ENCODE measurements around the gene ZNF620.

The ZNF620 gene

GRCh38 chr3:40499952-40500351 lies 5.9 kb upstream of the ZNF620 start:
- no peak overlapping the region for H3K4me3 ChIP-seq (ENCODE audit: control insufficient read depth, low read depth, low read length)
- TF ChIP-seq, protein P1, sequence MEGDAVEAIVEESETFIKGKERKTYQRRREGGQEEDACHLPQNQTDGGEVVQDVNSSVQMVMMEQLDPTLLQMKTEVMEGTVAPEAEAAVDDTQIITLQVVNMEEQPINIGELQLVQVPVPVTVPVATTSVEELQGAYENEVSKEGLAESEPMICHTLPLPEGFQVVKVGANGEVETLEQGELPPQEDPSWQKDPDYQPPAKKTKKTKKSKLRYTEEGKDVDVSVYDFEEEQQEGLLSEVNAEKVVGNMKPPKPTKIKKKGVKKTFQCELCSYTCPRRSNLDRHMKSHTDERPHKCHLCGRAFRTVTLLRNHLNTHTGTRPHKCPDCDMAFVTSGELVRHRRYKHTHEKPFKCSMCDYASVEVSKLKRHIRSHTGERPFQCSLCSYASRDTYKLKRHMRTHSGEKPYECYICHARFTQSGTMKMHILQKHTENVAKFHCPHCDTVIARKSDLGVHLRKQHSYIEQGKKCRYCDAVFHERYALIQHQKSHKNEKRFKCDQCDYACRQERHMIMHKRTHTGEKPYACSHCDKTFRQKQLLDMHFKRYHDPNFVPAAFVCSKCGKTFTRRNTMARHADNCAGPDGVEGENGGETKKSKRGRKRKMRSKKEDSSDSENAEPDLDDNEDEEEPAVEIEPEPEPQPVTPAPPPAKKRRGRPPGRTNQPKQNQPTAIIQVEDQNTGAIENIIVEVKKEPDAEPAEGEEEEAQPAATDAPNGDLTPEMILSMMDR (conservative IDR thresholded peaks at IDR 0.05; ENCODE audit: control insufficient read depth, insufficient read depth, low read depth, low read length) = no peak
- no peak for DNase-seq (ENCODE audit: low read depth)

- TF ChIP-seq, protein P1 (conservative IDR thresholded peaks at IDR 0.05; ENCODE audit: control insufficient read depth, insufficient read depth, low read depth, low read length) = no peak
- DNase-seq (ENCODE audit: low read depth) = no peak
- H3K4me3 ChIP-seq (ENCODE audit: control insufficient read depth, low read depth, low read length) = no peak overlapping the region
These were observed 3.8 kb upstream of the ZNF620 start for GRCh38 chr3:40502034-40502433.

DNA sequence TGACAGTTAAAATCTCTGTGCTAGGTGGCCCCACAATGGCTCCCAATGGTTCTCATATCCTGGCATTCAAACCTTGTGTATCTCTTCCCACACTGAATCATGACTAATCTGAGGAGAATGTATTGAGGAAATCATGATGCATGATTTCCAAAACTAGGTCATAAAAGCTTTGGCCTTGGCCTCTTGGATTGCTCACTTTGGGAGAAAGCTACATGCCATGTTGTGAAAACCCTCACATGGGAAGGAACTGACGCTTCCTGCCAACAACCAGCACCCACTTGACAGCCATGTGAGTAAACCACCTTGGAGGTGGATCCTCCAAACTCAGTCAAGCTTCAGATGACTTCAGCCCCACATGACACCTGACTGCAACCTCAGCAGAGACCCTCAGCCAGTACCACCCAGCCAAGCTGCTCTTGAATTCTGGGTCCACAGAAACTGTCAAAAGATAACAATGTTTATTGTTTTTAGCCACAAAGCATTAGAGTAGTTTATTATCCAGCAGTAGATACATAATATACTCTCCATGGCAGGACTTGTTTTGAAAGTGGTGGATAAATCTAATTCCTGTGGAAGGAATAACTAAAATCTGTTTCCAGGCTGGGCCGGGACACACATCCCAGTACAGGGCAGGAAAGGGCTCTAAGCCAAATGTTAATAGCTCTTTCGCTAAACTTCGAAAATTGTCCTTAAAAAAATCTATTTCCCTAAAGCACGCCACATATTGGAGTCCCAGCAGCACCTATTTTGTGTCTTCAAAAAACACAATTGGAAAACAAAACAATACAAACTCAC lies 1.0 kb upstream of the ZNF620 start:
- TF ChIP-seq, protein P1 (conservative IDR thresholded peaks at IDR 0.05; ENCODE audit: control insufficient read depth, insufficient read depth, low read depth, low read length) = no peak
- peak; percentile 99 for DNase-seq (ENCODE audit: low read depth)

GRCh38 chr3:40511031-40511718 lies 5.3 kb downstream of the ZNF620 start:
- no peak overlapping the region for H3K4me3 ChIP-seq (ENCODE audit: control insufficient read depth, low read depth, low read length)
- TF ChIP-seq, protein P1 (conservative IDR thresholded peaks at IDR 0.05; ENCODE audit: control insufficient read depth, insufficient read depth, low read depth, low read length) = no peak
- DNase-seq (ENCODE audit: low read depth) = no peak

More for the DNA sequence above, 1.0 kb upstream of the ZNF620 start:
- H3K4me3 ChIP-seq (ENCODE audit: control insufficient read depth, low read depth, low read length) = no peak overlapping the region

- H3K4me3 ChIP-seq (ENCODE audit: control insufficient read depth, low read depth, low read length) = no peak overlapping the region
- TF ChIP-seq, protein P1 (conservative IDR thresholded peaks at IDR 0.05; ENCODE audit: control insufficient read depth, insufficient read depth, low read depth, low read length) = no peak
- no peak for DNase-seq (ENCODE audit: low read depth)
These were observed 10.4 kb downstream of the ZNF620 start for GRCh38 chr3:40516201-40516600.

DNA sequence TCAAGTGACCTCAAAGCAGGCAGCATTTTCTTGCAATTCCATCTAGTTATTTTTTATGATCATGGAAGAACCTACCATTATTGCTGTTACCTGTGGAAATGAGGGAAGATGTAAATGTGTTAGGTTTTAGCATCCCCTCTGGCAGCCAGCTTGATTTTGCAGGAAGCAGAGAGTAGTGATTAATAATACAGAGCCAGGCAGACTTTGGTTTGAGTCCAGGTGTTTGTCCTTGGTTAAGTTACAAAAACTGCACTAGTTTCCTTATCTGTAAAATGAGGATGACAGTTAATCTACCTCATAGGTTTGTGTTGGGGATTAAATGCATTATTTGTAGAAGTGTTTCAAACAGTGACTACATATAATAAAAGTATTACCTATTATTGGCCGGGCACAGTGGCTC lies 12.2 kb downstream of the ZNF620 start:
- H3K4me3 ChIP-seq (ENCODE audit: control insufficient read depth, low read depth, low read length) = no peak overlapping the region
- TF ChIP-seq, protein P1 (conservative IDR thresholded peaks at IDR 0.05; ENCODE audit: control insufficient read depth, insufficient read depth, low read depth, low read length) = no peak
- no peak for DNase-seq (ENCODE audit: low read depth)

All from fibroblast of mammary gland (primary cell).